CD4-positive, alpha-beta T cell treated with Interleukin-2 at 100 ng/mL for 4 hours (primary cell): ENCODE data around the gene TPK1.
"Not testable (repeated sequence)": the region's sequence is repeated elsewhere in the genome, so short reads cannot be mapped to it uniquely, and the experiment has no call there.

ENCODE experiments used
- DNase-seq: peaks from one replicate; pipeline ENCODE4 v3.0.0-alpha.2; 2020; ENCODE audit warnings: low spot score

The TPK1 gene

GRCh38 chr7:144822223-144822622, 13.6 kb downstream of the TPK1 start:
- no peak for DNase-seq

GRCh38 chr7:144821067-144821466, 14.8 kb downstream of the TPK1 start:
- no peak for DNase-seq

- DNase-seq = peak; percentile 33
Measured at GRCh38 chr7:144820552-144820951, 15.3 kb downstream of the TPK1 start.

- DNase-seq = no peak
Measured at GRCh38 chr7:144819566-144819965, 16.3 kb downstream of the TPK1 start.

- peak; percentile 73 for DNase-seq
Measured at GRCh38 chr7:144818511-144818910, 17.3 kb downstream of the TPK1 start.

- no peak for DNase-seq
Measured at GRCh38 chr7:144817001-144817400, 18.9 kb downstream of the TPK1 start.

GRCh38 chr7:144814299-144814698, 21.6 kb downstream of the TPK1 start:
- DNase-seq = no peak

GRCh38 chr7:144812379-144813283, 23.2 kb downstream of the TPK1 start:
- DNase-seq = peak; percentile 69

DNA sequence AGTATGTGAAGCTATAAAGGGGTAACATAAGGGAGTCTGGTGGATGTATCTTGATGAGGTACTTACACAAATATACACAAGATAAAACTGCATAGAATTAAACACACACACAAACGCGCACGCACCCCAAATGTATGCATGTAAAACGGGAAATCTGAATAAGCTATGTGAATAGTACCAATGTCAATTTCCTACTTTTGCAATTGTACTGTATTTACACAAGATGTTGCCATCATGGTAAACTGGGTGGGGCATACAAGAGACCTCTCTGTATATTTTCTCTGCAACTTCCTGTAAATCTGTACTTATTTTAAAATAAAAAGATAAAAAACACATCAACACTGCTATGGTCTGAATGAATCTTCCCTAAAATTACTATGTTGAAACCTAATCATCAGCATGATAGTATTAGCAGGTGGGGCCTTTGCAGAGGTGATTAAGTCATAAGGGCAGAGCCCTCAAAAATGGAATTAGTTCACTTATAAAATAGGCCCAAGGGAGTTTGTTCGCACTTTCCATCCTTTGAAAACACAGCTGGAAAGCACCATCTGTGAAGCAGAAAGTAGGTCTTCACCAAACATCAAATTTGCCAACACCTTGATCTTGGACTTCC, 30.1 kb downstream of the TPK1 start:
- no peak for DNase-seq

GRCh38 chr7:144800678-144801436, 35.0 kb downstream of the TPK1 start:
- not testable (repeated sequence) for DNase-seq

DNA sequence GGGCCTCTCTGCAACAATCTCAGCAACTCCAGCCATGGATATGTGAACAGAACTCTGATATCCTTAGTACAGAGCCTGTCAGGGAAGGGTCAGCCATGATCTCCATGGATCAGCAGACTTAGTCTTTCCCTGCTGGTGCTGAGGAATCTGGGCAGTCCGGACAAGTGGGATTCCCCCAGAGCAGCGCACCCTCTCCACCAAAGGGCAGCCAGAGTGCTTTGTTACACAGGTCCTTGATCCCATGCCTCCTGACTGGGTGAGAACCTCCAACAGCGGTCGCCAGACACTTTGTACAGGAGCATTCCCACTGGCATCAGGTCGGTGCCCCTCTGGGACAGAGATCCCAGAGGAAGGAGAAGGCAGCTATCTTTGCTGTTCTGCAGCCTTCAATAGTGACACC, 38.9 kb downstream of the TPK1 start:
- no peak for DNase-seq

GRCh38 chr7:144792050-144792449, 43.8 kb downstream of the TPK1 start:
- DNase-seq = no peak

GRCh38 chr7:144791488-144791887, 44.4 kb downstream of the TPK1 start:
- DNase-seq = no peak

GRCh38 chr7:144787127-144787526, 48.7 kb downstream of the TPK1 start:
- DNase-seq = no peak

DNA sequence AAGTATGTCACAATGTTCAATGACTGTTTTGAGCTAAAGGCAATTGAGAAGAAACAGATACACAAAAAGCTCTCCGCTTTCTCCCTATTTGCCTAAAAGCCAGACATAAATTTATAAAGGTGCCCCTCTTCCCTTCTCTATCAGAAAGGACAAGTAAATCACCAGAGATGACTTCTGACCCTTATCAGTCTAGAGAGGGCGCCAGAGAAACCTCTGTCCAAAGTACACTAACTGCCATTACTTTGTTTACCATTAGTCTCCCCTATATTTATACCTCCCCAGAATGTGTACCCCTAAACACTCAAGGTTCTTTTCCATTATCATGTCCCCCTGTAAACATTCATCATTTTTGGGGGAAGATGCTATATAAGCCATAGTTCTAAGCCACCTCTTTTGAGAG, 49.3 kb downstream of the TPK1 start:
- peak; percentile 37 for DNase-seq

GRCh38 chr7:144786079-144786478, 49.8 kb downstream of the TPK1 start:
- no peak for DNase-seq

DNA sequence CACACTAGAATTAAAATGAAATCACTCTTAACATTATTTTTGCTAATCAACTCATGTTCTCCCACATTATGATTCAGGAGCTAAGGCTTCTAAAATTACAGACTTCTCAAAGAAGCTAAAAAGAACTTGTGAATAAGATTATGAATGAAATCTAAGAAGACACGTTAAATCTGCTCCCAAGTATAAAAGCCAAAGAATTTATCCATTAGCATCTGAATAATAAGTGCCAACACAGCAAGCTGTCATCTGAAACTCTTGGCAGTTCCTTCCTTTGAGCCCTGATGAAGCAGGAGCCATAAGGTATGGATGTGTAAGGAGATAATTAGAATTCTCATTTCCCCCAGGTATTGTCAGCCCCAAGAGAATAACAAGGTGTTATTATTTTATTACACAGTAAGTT, 50.3 kb downstream of the TPK1 start:
- DNase-seq = no peak

DNA sequence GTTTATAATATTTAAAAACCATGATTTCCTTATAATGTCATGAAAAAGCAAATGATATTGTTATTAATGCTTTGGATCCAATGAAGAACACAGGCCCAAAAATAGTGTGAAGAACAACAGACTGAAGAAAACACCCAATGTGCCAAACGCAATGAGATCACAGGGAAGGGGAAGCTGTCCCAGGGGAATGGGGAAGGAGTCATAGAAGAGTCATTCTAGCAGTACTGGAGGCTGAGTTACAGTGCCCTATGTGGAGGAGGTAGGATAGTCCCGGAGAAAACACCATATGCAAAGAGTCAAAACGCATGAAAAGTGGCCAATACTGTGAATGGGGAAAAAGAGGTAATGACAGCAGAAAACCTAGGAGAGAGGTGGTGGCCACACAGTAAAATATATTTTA, 50.9 kb downstream of the TPK1 start:
- DNase-seq = no peak

GRCh38 chr7:144784441-144784840, 51.4 kb downstream of the TPK1 start:
- DNase-seq = no peak

DNA sequence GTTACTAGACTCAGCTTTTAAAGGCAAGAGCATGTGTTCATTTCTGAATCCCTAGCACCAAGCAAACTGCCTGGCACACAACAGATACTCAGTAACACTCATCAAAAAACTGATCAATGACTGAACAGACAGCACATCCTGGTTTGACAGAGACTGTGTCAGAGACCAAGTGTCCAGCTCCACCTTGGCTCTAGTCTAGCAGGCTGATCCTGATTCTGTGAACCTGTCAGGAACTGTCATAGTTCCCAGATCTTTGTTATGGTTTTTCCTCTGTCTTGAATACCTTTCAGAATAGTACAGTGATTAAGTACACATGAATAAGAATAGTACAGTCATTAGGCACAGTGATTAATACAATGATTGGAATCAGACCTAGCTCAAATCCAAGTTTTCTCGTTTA, 53.0 kb downstream of the TPK1 start:
- no peak for DNase-seq

- DNase-seq = no peak
Measured at GRCh38 chr7:144780071-144780608, 55.7 kb downstream of the TPK1 start.

GRCh38 chr7:144777889-144778288, 58.0 kb downstream of the TPK1 start:
- DNase-seq = not testable (repeated sequence)
